DND-41 (cell line): ENCODE measurements around the gene SF3B5.

Experiments used
- EZH2 ChIP-seq: IDR thresholded peaks from 3 replicates; pipeline ENCODE4 v1.6.1; 2012; ENCODE audit warnings: borderline replicate concordance, low read depth, mild to moderate bottlenecking, moderate library complexity, low read length, inconsistent platforms; ENCODE audit not compliant: severe bottlenecking
- TF ChIP-seq, protein P1 (sequence below): IDR thresholded peaks from 2 replicates; pipeline ENCODE4 v1.5.1; 2012; ENCODE audit warnings: borderline replicate concordance, low read length, moderate library complexity, mild to moderate bottlenecking; ENCODE audit not compliant: poor library complexity, severe bottlenecking; ENCODE audit errors: extremely low read depth

DNA sequence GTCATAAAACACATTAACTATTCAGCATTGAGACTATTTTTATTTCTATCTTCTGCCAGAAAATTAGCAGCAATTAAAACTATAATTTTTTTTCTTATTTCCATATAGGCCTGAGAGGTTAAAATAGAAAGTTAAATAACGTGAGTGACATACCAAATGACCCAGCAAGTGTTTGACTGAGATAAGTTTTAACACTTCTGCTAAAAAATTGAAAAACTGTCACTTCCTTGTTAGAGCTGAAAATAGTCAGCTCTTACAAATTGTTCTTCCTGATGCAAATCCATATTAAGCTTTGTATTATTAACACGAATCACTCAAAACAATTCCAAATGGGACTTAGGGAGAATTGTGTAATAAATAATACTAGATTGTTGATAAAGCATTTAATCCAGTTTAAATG lies 28.5 kb upstream of the SF3B5 start:
- TF ChIP-seq, protein P1, sequence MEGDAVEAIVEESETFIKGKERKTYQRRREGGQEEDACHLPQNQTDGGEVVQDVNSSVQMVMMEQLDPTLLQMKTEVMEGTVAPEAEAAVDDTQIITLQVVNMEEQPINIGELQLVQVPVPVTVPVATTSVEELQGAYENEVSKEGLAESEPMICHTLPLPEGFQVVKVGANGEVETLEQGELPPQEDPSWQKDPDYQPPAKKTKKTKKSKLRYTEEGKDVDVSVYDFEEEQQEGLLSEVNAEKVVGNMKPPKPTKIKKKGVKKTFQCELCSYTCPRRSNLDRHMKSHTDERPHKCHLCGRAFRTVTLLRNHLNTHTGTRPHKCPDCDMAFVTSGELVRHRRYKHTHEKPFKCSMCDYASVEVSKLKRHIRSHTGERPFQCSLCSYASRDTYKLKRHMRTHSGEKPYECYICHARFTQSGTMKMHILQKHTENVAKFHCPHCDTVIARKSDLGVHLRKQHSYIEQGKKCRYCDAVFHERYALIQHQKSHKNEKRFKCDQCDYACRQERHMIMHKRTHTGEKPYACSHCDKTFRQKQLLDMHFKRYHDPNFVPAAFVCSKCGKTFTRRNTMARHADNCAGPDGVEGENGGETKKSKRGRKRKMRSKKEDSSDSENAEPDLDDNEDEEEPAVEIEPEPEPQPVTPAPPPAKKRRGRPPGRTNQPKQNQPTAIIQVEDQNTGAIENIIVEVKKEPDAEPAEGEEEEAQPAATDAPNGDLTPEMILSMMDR, result no peak
- no peak for TF ChIP-seq EZH2
